DOHH2 (cell line): ENCODE measurements around the gene ZP3.

Source experiments
- EZH2phosphoT487 ChIP-seq: fragments of 200-600 bp; sonication (generic); IDR thresholded peaks from 2 replicates; pipeline ENCODE4 v1.6.1; 2017; ENCODE audit warnings: borderline replicate concordance, mild to moderate bottlenecking, antibody characterized with exemption, low read length, moderate library complexity, mixed read lengths
- TF ChIP-seq, protein P1 (sequence below): fragments of 200-600 bp; sonication (generic); IDR thresholded peaks from one replicate; pipeline ENCODE4 v1.5.1; 2014; ENCODE audit warnings: antibody characterized with exemption, mild to moderate bottlenecking, low read depth, low read length; ENCODE audit not compliant: poor library complexity, severe bottlenecking

DNA sequence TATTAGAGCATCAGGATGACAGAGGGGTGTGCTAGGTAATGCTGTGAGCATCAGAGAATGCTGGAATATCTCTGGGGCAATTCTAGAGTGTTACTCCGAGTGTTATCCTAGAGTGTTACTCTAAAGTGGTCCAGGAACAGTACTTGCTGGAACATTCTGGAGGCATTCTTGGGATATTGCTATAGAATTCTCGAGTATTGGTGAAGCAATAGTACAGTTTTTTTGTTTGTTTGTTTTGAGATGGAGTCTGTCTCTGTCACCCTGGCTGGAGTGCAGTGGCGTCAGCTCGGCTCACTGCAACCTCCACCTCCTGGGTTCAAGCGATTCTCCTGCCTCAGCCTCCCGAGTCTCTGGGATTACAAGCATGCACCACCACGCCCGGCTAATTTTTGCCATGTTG is 27.9 kb upstream of the ZP3 start:
- TF ChIP-seq, protein P1, sequence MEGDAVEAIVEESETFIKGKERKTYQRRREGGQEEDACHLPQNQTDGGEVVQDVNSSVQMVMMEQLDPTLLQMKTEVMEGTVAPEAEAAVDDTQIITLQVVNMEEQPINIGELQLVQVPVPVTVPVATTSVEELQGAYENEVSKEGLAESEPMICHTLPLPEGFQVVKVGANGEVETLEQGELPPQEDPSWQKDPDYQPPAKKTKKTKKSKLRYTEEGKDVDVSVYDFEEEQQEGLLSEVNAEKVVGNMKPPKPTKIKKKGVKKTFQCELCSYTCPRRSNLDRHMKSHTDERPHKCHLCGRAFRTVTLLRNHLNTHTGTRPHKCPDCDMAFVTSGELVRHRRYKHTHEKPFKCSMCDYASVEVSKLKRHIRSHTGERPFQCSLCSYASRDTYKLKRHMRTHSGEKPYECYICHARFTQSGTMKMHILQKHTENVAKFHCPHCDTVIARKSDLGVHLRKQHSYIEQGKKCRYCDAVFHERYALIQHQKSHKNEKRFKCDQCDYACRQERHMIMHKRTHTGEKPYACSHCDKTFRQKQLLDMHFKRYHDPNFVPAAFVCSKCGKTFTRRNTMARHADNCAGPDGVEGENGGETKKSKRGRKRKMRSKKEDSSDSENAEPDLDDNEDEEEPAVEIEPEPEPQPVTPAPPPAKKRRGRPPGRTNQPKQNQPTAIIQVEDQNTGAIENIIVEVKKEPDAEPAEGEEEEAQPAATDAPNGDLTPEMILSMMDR = no peak
- TF ChIP-seq EZH2phosphoT487 = no peak
